GM19467 (cell line): Measurements from ENCODE around the gene PRKCQ.

Experiments
- ATAC-seq: cut with Tn5 transposase; IDR thresholded peaks from one replicate; pipeline ENCODE4 v1.9.1; 2021; ENCODE audit warnings: mild to moderate bottlenecking, moderate library complexity; ENCODE audit not compliant: unreplicated experiment

Gene PRKCQ

DNA sequence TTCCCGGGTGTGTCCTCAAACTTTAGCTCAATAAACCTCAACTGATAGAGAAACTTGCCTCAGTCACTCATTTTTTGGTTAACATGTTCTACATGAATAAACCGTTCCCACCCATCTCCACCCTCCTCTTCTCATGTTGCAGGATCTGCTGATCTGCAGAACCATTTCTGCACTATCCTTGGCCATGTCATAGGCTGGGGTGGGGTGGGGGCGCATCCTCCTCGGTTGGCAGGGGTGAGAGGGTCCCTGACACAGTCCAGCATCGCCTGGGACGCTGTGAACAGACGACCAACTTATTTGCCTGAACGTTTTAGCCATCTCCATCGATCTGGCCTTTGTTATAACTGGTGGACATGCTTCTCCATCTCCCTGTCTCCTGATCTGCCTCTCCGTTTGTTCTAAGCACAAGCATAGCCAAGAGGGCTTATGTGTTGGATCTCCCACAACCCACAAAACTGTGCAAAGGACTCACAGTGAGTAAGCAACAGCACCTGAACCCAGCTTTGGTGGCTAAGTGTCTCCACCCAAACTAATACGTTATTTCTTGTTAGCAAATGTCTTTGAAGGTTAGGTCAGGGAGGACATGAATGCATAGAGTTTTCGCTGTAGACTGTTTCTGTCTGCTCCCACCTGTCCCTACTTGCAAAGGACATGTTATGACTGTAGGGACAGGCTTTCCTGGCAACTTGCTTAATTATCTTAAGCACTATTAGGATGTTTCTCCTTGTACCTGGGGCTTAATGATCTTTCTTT, 51.7 kb downstream of the PRKCQ start:
- no peak for ATAC-seq

DNA sequence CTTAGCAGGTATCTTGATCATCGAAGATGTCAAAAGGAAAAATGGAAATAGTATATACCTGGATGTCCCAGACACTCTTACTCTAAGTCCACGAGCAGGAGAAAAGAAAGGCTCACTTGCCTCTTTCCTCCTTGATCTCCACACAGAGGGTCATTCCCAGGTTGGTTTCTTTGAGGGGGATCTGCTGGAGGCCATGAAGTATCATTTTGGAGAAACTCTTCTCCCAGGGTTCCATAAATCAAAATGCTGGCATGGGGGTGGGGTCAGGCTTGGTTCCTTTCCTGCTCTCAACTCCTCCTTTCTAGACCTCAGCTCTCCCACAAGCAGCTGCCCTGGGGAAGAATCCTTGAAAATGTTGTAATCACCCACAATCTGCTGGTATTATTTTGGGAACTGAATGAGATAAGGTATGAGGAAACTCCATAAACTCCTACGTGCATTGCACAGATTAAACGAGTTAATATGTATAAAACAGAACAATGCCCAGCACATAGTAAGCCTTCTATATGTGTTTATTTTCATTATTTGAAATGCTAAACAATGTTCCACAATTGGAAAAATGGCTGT, 54.4 kb downstream of the PRKCQ start:
- no peak for ATAC-seq

DNA sequence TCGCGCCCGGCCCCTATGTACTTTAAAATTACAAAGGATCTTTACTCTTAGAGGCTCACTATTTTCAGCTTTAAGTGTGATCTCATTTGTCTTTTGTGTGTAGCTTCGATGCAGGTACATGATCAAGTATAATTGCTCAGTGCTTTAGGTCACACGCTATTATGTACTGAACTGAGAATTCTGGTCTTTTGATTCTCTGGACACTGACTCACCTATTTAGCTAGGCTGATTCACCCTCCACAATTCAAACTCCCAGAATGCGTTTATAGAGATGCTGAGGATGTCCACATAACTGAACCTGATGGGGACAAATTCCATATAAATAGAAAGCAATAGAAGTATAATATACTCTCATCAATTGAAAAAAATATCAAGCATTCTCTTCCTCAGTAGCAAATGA, 57.8 kb downstream of the PRKCQ start:
- no peak for ATAC-seq

DNA sequence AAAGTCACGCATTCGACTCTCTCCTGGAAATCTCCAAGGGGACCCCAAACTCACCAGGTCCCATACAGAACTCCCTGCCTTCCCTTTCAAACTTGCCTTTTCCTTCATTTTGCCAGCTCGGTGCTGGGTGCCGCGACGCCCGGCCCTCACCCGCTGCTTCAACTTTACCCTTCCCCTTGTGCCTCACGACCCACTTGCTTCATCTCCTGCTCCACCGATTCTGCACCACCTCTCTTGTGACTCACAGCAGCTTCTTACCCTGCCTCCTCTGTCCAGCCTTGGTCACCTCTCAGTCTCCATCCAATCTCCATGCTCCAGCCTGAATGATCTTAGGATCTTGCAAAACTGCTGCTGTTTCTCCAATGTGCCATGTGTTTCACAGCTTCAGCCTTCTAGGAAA, 59.9 kb downstream of the PRKCQ start:
- no peak for ATAC-seq

DNA sequence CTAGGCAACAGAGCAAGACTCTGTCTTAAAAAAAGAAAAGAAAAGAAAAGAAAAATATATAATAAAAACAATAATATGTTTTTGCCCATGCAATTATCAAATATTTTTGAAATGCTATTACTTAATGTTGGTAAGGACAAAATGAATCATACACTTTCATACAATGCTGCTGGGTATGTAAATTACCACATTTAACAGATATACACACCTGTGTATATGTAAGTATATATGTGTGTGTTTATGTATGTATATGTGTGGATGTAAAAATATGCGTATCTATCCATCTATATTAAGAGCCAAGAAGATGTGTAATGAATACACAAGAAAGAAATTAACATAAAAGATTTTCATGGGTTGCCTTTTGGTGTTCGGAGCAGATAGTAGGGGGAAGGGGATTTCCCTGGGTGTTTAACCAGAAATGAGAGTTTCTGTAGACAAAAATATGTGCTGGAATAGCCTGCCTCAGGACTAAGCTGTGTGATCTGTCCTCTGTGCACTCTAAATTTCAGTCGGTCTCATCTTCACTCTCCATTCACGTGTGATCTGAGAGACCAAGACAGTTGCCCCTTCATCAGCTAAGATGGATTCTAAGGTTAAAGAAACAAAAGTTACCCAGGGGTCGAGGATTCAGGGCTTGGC, 61.2 kb downstream of the PRKCQ start:
- no peak for ATAC-seq

DNA sequence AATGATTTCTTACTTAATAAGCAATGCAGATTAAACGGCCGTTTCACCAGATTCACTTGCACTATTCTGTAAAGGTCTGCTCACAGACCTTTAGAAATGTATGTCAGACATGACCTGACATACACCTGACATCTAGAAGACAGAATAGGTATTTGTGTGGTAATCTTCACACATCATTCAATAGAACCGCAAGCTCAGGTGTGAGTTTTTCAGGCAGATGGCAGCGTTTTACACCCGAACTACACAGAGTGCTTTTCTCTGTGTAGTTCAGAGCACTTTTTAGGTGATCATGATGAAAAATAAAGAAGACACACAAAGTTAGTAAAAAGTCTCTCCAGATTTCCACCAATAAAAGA, 63.2 kb downstream of the PRKCQ start:
- no peak for ATAC-seq

DNA sequence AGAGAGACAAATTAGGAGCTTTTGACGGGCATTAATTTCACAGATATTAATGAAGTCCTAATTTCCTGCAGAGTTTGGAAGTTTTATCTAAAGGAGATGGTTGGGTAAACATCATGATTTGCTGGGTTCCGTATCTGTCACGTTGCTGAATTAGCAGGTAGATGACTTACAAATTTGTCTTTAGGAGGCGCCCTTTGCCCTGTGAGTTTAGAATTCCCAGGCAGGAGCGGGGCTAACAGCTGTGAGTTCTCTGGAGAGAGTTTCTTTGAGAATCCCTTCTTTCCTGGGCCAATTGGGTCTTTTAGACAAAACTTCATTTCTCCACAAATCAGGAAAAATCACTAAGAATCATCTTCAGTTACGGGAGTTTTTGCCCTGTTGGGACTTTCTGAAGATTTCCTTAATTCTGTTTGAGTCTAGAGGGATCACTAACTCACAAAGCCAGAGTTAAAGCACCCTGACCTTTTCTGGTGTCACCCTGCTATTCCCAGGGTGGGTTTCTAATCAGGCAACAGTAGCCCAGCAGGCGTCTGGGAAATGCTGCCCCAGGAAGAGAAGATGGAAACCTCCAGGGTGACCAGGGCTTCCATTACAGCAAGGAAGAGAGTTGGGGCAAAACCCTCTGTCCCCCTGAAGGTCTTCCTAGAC, 63.7 kb downstream of the PRKCQ start:
- ATAC-seq = no peak

DNA sequence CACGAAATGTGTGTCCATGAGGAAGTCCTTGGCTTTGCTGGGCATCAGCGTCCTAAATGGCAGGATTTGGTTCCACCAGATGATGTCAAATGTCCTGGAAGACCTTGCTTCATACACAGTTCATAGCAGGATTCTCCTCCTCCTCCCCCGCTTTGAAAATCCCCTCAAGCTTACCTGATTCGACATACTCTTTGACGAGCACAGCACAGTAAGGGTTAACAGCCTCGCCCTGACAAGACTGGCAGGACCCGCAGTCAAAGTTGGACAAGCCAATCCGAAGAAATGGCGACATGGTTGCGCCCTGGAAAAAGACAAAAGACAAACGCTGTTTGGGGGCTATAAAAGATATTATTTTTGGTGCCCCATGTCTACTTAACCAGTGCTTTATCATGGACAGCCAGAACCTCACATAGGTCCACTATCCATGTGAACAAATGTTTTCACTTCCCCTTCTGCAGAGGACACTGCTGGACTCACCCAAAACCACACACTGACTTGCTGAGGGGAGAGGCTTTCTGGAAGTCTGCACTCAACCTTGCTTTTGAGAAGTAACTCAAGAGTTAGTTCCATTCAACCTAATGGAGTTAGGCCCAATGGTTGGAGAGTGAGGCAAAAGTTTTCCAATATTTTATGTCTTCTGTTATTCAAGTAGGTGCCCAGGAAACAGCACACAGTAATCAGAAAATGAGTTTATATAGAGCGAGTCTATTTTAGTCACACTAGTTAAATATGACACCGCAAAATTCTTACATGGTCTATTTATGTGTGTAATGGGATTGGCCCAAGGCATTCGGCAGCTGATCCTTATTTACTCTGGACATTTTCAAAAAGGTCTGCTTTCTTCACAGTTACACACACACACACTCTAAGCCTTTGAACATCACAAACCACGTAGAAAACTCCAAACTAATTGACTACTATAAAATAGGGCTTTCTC, 65.0 kb downstream of the PRKCQ start:
- no peak for ATAC-seq

DNA sequence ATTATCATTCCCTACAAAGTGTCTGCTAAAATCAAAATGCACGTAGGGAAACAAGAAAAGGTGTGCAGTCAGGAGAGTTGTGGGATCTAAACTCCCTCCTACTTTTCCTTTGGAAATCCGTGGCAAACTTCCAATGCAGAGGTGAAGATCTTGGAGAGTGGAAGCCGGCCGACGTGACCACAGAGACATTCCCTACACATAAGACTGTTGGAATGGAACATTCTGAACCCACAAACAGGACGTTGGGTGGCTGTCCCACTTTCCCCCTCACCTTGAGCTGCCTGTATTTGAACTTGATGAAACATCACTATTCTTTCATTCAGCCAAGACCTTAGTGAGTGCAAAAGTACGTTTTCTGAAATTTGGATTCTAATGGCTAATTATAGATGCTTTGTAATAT, 65.9 kb downstream of the PRKCQ start:
- ATAC-seq = no peak

DNA sequence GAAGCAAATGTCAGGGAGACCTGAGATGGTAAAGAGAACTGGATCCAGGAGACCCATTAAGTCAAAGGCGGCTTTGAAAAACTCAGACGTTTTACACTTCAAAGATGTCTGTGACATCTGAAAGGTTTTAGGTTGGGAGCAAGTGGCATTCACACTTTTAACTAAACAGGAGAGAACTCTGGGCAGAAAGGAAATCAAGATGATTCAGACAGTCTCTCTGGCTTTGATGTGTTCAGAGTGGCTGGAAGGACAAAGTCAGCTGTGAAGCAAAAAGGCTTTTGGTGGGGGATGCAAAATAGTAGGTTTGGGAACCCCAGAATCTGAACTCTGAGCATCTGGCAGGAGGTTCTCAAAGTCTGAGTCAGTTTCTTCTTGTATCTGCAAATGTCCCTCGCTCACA, 66.6 kb downstream of the PRKCQ start:
- no peak for ATAC-seq

DNA sequence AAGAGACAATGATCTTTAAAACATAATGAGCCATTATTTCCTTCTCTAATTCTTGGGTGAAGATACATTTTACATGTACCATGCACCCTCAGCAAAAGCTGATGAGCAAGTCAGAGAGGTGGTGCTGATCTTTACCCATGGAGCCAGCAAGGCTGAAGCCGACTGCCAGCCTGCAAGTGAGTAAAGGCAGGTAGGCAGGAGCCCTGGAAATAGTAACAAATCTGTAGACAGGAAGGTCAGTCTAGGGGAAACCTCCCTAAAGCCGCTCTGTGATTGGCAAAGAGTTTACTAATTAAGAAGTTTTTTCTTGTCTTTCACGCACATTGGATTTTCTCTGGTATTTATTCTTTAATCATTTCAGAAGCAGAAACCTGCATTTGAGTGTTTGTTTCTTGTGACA, 67.9 kb downstream of the PRKCQ start:
- ATAC-seq = no peak

DNA sequence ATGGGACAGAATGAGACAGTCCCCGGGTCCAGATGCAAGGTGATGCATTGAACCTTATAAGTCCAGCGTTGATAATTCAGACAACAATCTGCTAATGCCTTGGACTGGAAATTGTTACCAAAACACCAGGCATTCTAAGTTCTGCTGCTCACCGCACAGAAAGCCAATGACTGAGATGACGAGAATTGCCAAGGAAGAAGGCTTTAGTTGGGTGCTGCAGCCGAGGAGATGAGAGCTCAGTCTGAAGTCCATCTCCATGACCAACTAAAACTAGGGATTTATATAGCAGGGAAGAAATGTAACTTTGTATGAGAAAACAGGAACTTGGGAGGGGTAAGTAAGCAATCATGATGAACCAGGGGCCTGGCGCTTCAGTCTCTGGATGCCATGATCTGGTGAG, 68.7 kb downstream of the PRKCQ start:
- ATAC-seq = no peak

DNA sequence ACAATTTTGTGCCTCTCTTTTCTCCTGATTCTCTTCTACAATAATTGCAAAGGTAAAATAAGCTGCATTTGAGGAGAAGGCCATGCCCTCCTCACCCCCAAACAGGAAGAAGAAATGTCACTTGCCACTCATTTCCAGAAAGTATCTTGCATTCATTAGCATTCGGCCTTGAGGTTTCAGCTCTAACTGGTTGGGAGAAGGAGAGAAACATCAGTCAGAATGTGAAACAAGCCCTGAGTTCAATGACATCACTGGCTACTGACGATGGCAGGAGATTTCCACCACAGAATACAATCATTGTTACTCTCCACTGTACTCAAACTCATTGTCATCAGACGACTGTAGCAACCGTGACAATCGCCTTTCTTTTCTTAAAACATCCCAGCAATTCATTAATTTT, 72.8 kb downstream of the PRKCQ start:
- ATAC-seq = no peak

DNA sequence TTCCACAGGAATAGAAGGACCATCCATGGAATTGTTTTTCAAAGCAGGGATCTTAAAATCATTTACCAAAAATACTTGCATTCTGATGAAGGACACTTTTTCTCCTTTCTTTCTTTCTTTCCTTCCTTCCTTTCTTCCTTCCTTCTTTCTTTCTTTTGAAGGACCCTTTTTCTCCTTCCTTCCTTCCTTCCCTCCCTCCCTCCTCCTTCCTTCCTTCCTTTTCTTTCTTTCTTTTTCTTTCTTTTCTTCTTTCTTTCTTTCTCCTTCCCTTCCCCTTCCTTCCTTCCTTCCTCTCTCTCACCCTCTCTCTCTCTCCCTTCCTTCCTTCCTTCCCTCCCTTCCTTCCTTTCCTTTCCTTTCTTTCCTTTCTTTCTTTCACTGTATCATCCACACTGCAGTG, 74.8 kb downstream of the PRKCQ start:
- no peak for ATAC-seq

DNA sequence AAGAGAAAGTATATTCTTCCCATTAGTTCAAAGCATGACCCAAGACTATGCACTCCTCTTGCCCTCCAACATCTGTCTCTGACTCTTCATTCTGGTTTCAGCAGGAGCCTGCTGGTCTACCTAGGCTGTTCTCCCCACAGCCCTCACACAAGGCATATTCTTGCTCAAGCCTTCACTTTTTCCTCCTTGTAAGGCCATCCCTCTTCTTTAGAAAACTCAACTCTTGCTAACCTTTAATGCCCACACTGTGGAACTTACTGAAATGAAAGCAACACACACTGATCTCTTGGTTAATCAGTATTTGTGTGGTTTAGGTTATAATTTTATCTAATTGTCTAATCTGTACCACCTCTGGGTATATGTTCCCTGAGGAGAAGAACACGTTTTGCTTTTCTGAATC, 75.8 kb downstream of the PRKCQ start:
- no peak for ATAC-seq

DNA sequence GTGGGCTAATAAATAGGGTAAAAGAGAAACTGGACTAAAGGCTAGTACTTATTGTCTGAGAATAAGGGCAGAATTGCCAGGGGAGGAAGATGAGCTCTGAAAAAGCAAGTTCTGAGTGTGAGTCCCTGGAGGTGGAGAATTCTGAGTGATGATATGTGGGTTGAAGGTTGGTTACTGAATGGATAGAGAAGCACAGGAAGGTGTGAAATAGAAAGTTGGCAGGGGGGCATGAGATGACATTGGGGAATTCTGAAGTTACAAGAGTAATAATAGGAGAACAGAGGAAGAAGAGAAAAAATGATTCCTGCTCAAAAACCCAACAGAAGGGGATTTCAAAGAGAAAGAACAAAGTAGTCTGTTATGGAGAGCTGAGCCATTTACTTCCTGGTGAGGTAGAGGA, 76.9 kb downstream of the PRKCQ start:
- ATAC-seq = no peak

DNA sequence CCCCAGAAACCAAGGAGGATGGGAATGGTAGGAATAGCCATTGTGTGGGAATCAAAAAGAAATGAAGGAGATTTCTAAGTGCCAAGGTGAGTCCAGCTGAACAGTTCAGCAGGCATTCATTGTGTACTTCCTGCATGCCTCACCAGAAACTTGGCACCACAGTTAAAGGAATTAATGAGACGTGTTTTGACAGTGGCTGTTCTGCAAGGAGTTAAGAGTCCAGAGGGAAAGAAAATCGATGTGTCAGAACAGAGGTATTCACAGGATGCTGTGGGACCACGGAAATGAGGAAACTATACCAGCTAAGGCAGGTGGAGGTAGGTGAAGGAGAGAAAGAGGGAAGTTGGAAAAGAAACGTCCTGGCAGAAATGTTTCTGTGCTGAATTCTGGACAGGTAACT, 78.1 kb downstream of the PRKCQ start:
- ATAC-seq = no peak

DNA sequence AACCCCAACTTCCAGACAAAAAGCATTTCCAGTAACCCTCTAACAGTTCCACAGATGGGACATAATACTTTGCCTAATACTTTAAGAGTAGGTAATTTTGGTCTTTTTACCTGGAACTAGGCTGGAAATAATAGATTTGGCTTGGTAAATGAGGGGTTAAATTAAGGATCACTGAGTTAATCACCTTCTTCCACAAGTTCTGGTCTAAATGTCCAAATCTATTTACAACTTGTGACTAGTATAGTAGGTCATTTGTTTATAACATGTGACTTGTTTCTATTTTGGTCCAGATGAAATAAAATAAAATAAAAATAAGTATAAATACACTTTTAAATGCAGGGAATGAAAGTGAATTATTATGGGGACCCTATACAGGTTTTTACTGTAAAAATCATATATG, 80.1 kb downstream of the PRKCQ start:
- no peak for ATAC-seq

DNA sequence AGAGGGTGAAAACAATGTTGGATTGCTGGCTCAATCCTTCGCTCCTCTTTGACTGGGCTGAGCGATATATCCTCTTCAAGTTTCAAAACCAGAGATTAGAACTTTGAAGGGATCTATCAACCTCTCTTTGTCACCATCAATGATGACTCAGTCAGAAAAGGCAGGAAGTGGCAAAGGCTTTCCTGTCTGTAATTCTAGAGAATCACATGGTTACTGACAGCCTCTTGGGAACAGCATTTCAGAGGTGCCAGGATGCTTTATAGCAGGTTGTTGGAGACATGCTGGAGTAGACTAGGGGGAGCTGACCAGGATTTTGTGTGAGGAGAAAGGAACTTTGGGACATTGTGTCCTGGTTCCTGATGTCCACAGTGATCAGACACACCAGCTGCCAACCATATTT, 81.3 kb downstream of the PRKCQ start:
- no peak for ATAC-seq

DNA sequence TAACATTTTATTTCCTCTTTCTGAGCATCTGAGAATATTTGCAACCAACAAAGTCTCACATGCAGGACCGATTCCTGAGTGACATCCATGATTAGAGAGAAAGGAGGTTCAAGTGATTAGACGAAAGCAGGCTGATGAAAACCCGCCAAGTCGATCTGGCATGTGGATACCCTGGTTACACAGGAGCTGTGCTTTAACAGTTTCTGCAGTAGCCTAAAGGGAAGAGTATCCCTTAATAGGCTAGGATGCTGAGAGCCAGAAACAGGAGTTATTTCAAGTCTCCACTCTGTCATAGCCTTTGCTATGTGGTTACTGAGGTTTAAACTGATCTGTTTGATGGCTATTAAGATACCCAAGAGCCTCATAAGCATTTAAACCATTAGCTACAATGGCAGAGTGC, 82.5 kb downstream of the PRKCQ start:
- no peak for ATAC-seq

DNA sequence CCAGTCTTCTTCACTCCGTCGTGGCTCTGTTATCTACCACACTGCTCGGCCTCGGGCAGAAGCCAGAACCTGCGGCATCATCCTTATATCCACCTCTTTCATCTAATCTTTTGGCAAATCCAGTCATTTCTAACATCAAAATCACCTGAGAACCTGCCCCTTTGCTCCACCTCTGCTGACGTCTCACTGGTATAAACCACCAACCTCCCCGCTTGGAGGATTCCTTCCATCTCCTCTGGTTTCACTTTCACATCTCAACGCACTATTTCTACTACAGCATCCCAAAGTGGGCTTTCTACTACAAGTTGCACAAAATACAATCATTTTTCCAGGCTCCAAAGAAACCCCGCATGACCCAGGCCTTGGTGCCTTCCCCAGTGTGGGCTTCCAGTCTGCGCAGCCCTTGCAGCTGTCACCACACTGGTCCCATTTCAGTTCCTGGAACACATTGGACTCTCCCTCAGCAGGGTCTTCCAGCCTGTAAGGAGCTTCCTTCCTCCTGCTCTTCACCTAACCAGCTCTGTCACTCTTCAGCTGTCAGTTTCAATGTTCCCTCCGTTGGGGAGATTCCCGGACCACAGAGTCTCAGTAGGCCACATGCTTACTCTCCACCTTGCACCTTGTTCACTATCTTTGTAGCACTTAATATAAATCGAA, 85.0 kb downstream of the PRKCQ start:
- no peak for ATAC-seq
